RWPE2 (cell line): ENCODE results near the gene R3HDM4.

Source experiments
- ATAC-seq: fragments of 200-7000 bp; cut with Tn5 transposase; 3 replicates; pipeline ENCODE4 v1.9.1; 2021; ENCODE audit warnings: low read depth
- DNase-seq: peaks from one replicate; pipeline ENCODE4 v3.0.0-alpha.2; 2020; ENCODE audit warnings: low spot score
- H3K27ac ChIP-seq: fragments of 450-650 bp; 2 replicates; pipeline ENCODE4 v1.5.1; 2017; ENCODE audit warnings: mild to moderate bottlenecking; ENCODE audit not compliant: poor library complexity, severe bottlenecking
- H3K27me3 ChIP-seq: fragments of 250-450 bp; sonication (Bioruptor Pico); 2 replicates; pipeline ENCODE4 v1.5.1; 2021; ENCODE audit warnings: mild to moderate bottlenecking, moderate library complexity; ENCODE audit not compliant: insufficient read depth, poor library complexity, severe bottlenecking
- H3K36me3 ChIP-seq: fragments of 250-450 bp; sonication (Bioruptor Pico); 2 replicates; pipeline ENCODE4 v1.5.1; 2020; ENCODE audit warnings: low read depth, mild to moderate bottlenecking, moderate library complexity
- H3K4me1 ChIP-seq: fragments of 250-450 bp; sonication (Bioruptor Pico); 2 replicates; pipeline ENCODE4 v1.5.1; 2021; ENCODE audit warnings: mild to moderate bottlenecking, moderate library complexity; ENCODE audit not compliant: insufficient read depth, poor library complexity, severe bottlenecking
- H3K4me3 ChIP-seq: fragments of 250-450 bp; sonication (Bioruptor Pico); 2 replicates; pipeline ENCODE4 v1.5.1; 2021; ENCODE audit warnings: mild to moderate bottlenecking, moderate library complexity; ENCODE audit not compliant: severe bottlenecking
- H3K9me3 ChIP-seq: fragments of 250-450 bp; sonication (Bioruptor Pico); 2 replicates; pipeline ENCODE4 v1.5.1; 2021; ENCODE audit warnings: mild to moderate bottlenecking, moderate library complexity; ENCODE audit not compliant: severe bottlenecking
- CTCF ChIP-seq: fragments of 450-650 bp; IDR thresholded peaks from one replicate; pipeline ENCODE4 v1.5.1; 2017; ENCODE audit warnings: mild to moderate bottlenecking, moderate library complexity; ENCODE audit not compliant: poor library complexity, severe bottlenecking

The R3HDM4 gene

GRCh38 chr19:931860-932647 lies 19.0 kb upstream of the R3HDM4 start:
- no peaks in the 10 kb centered on the region for H3K27me3 ChIP-seq
- H3K36me3 ChIP-seq, result peaks cover 4% of the 10 kb centered on the region; the same call in 1 of the 2 replicates
- DNase-seq, result no peak
- no peak for TF ChIP-seq CTCF
- no peak overlapping the region for H3K27ac ChIP-seq
- H3K9me3 ChIP-seq, result no peaks in the 10 kb centered on the region
- H3K4me1 ChIP-seq, result peaks cover 13% of the 10 kb centered on the region
- H3K4me3 ChIP-seq, result no peak overlapping the region
- ATAC-seq, result no peak

GRCh38 chr19:929891-930258 lies 16.9 kb upstream of the R3HDM4 start:
- no peak for TF ChIP-seq CTCF
- Histone ChIP-seq H3K27ac (no peak overlapping the region), H3K4me3 (no peak overlapping the region), H3K36me3 (peaks cover 4% of the 10 kb centered on the region; the same call in 1 of the 2 replicates), H3K4me1 (peaks cover 13% of the 10 kb centered on the region), H3K9me3 (no peaks in the 10 kb centered on the region), H3K27me3 (no peaks in the 10 kb centered on the region)
- no peak for ATAC-seq
- no peak for DNase-seq

GRCh38 chr19:929203-929890 lies 16.3 kb upstream of the R3HDM4 start:
- Histone ChIP-seq H3K4me3 (no peak overlapping the region), H3K9me3 (no peaks in the 10 kb centered on the region), H3K36me3 (peaks cover 4% of the 10 kb centered on the region; the same call in 1 of the 2 replicates), H3K27me3 (no peaks in the 10 kb centered on the region), H3K27ac (no peak overlapping the region), H3K4me1 (peaks cover 13% of the 10 kb centered on the region)
- ATAC-seq (no peak), DNase-seq (no peak)
- TF ChIP-seq CTCF, result no peak

- TF ChIP-seq CTCF, result no peak
- Histone ChIP-seq H3K27me3 (no peaks in the 10 kb centered on the region), H3K4me1 (peaks cover 8% of the 10 kb centered on the region), H3K36me3 (peaks cover 4% of the 10 kb centered on the region; the same call in 1 of the 2 replicates), H3K4me3 (no peak overlapping the region), H3K9me3 (no peaks in the 10 kb centered on the region), H3K27ac (no peak overlapping the region)
- DNase-seq (peak; percentile 44), ATAC-seq (no peak)
These were observed 15.6 kb upstream of the R3HDM4 start for GRCh38 chr19:928471-929202.
